ENCODE data around the gene TPPP2.

GRCh38 chr14:21014761-21015190 is 15.2 kb upstream of the TPPP2 start:
- TF ChIP-seq CTCF (IDR thresholded peaks at IDR 0.05) (peak; percentile 96 to 99 (median 98)), POLR2A (IDR thresholded peaks at IDR 0.05) (no peak)

Data from adrenal gland (tissue), 5 donors.